GM19395 (cell line): Measurements from ENCODE around the gene NKIRAS1.

Source experiments
- ATAC-seq: cut with Tn5 transposase; IDR thresholded peaks from one replicate; pipeline ENCODE4 v1.9.1; 2021; ENCODE audit warnings: mild to moderate bottlenecking, moderate library complexity; ENCODE audit not compliant: unreplicated experiment

Gene NKIRAS1

DNA sequence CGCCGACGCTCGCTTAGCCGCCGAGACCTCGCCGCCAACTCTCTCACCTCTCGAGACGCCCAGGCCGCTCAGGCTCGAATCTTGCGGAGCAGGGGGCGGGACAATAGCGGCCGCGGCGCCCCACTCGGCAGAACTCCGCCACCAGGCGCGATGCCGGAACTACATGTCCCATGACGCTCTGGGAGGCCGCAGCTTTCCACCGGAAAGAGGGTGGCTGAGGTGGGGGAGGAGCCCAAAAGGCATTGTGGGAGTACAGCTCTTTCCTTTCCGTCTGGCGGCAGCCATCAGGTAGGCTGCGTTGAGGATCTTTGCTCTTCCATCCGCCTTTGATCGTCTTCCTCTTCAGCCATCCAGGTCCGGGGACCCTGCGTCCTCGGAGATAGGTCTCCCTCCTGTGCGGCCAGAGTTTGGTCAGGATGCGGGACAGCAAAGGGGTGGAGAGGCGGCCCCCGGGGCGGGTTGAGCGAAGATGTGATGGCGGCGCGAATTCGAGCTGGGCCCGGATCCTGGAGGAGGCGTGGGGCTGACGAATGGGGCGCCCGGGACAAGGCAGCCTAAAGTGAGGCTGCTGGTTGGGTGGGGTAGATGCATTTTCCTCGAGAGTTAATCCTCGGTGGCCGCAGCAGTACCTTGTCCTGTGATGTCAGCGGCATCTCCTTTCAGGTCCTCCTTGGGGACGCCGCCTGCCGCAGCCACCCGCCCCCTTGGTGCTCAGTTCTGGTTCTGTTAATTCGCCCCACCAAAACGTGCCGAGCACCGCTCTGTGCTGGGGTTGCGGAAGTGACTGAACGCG, at the start of gene NKIRAS1, which contains the start of gene RPL15:
Gene NKIRAS1 (minus strand): TSS at position 105 of the 793 bp plus-strand sequence. CDS start 6,086 bp downstream, outside the sequence.
Gene RPL15 (plus strand): TSS at position 247 of the 793 bp plus-strand sequence. CDS start 728 bp downstream, outside the sequence.
- ATAC-seq, result peak; percentile 91

DNA sequence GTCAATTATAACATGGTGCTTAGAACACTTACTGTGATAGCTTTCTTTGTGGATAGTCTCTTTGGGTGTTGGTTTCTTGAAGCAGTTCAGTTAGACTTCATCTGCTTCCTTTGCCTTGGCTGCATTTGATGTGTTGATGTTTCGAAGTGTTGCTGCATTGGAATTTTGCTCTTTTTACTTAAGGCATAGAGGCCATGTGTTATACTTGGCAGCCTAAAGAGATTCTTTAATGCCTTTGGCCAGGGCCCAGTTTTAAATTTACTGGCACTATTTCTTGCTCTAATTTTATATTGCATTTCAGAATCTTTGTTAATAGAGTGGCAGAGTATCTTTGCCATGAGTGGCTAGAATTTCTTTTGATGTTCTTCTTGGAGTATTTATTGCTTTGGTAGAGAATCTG, 49.5 kb upstream of the NKIRAS1 start:
- no peak for ATAC-seq

DNA sequence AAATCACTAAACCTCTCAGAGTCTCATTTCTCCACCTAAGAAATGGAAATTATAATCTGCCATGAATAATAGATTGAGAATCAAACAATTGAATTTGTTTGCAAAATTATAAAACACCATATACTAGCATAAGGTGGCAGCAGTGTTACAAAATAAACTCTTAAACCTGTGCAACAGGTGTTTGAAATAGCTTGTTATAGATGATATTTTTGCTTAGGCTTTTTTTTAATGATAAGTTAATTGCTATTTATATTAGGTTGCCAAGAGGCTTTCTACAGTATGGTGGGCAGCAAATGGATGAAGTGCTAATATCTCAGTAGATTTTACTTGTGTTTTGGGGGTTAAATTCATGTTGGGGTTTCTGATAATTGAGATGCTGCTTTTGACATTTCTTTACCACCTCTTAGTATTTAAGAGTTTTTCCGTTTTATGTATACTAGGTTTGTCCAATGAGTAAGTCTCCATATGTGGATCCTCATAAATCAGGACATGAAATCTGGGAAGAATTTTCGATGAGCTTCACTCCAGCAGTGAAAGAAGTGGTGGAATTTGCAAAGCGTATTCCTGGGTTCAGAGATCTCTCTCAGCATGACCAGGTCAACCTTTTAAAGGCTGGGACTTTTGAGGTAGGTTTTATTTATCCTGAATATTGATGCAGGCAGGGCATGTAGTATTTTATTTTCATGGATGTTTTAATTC, 47.9 kb upstream of the NKIRAS1 start:
- ATAC-seq, result no peak

DNA sequence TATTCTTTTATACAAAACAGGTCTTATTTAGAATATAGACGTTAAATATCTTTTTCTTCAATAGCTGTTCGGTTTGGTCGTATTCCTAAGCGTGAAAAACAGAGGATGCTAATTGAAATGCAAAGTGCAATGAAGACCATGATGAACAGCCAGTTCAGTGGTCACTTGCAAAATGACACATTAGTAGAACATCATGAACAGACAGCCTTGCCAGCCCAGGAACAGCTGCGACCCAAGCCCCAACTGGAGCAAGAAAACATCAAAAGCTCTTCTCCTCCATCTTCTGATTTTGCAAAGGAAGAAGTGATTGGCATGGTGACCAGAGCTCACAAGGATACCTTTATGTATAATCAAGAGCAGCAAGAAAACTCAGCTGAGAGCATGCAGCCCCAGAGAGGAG, 45.1 kb upstream of the NKIRAS1 start:
- ATAC-seq, result no peak

DNA sequence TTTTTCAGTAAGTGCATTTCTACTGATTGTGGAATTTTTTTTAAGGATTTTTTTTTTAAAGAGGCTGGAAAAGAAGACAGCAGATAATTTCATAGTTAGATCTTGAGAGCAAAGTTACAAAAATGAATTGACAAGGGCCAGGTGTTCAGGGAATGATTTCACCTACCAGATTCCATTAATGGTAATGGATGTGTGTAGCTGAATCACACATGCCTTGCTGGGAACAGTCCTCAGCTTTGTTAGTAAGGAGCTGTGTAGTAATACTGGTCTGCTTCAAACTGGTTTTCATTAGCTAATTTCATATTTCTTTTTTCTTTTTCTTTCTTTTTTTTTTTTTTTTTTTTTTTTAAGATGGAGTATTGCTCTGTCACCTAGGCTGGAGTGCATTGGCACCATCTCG, 44.3 kb upstream of the NKIRAS1 start:
- ATAC-seq, result no peak

DNA sequence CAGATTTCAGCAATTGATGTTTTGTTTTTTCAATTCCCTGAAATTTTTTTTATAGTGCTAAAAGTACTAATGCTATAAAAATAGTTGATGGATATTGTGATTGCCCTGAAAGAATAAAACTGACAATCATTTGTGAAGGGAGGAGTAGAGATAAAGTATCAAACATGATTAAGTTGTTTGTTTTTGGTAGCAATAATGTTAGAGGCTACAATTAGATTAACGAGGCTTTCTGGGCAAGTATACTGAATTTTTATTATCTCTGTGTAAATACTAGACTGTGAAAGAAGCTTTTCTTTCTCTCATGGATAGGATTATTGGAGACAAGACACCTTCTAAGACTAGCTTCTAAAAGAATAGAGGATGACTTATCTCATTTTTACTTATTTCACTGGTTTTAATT, 43.9 kb upstream of the NKIRAS1 start:
- no peak for ATAC-seq

DNA sequence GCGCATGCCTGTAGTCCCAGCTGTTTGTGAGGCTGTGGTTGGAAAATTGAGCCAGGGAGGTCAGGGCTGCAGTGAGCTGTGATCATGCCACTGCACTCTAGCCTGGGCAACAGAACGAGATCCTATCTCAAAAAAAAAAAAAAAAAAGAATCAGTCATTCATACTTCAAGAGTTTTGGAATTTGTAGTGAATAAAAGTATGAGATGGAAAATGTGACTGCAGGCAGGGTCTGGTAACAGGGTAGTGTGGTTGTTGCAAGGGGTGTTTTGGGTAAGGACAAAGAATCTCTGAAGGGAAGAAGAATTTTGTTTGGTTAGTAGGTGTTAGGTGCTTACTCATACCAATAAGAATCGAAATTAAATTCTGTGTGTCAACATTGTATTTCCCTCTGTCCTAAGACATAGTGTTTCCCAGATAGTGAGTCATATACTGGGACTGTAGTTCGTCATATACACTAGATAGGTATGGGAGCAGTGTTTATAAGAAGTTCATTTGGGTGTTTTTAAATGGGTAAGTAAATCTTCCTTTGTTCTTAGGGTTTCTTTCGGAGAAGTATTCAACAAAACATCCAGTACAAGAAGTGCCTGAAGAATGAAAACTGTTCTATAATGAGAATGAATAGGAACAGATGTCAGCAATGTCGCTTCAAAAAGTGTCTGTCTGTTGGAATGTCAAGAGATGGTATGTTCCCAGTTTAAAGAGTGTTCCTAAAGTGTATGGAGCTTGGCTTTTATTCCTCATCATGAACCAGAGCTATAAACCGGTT, 42.5 kb upstream of the NKIRAS1 start:
- ATAC-seq, result no peak

DNA sequence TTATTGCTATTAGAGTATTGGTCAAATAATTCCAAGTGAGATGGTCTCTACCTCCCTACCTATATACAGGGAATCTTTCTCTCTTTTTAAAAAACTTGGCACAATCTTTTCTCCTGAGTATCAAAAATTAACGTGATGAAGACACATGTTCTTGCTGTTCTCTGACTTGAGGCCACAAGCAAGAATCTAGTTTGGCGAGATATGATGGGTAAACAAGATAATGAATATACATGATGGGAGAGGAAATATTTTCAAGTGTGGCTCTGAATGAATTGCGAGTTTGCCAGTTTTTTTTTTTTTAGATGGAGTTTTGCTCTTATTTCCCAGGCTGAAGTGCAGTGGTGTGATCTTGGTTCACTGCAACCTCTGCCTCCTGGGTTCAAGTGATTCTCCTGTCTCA, 39.9 kb upstream of the NKIRAS1 start:
- ATAC-seq, result no peak

DNA sequence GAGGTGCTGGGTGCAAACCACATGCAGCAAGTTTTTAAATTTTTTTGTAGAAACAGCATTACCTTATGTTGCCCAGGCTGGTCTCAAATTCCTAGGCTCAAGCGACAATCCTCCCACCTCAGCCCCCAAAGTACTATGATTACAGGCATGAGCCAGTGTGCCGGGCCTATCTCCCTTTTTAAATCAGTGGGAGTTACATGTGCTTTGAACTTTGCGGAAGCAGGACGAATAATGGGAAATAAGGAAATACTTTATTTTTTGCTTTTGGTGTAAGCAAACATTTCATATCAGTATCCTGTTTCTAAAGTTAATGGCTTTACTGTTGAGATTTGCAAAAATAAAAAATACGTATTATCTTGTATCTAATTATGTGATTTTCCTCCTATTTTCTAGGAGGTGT, 37.4 kb upstream of the NKIRAS1 start:
- no peak for ATAC-seq

DNA sequence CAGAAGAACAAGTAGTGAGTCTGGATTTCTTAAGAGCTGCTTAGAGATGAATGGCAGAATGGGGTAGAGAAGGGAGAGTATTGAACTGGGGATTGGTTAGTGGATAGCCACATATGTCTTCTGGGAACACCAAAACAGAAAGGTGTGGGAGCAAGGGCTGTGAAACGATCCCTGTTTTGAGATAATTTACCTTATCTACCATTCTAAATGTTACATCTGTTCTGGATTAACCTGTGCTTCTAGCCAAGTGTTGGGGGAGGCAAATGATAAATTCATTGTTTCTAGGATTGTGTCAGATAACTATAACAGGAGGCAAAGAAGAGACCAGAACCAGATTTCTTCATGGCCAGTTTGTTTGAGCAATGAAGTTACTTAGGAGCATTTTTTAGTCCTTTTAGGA, 36.7 kb upstream of the NKIRAS1 start:
- no peak for ATAC-seq

DNA sequence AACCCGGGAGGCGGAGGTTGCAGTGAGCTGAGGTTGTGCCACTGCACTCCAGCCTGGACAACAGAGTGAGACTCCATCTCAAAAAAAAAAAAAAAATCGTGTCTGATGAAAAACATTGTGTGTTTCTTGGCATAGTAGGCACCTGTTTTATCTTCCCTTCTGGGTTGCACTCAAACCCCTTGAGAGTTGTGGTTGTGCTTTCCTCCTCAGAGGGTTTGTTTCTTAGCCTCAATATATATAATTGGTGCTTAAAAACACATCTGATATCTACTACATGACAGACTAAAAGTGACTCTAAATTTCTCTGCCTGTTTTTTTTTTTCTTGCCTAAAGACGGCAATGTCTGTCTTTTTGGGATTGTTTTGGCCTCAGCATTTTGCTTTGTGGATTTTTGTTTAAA, 35.9 kb upstream of the NKIRAS1 start:
- peak; percentile 39 for ATAC-seq

DNA sequence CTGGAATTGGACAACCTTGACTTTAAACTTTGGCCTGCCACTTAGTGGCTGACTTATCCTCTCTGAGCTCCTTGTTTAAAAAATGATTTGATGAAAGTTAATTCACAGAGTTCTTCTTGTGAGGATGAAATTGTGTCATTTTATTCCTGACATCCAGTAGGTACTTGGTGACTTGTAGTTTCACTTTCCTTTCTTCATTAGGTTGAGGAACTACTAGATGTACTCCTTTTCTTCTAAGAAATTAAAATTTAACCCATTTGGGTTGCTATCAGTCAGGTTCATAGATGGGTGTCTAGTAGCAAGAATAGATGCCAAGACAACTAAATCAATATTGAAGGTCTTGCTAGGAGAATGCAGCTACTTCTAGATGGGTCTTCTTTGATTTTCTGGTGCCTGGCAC, 33.5 kb upstream of the NKIRAS1 start:
- ATAC-seq, result peak; percentile 40

DNA sequence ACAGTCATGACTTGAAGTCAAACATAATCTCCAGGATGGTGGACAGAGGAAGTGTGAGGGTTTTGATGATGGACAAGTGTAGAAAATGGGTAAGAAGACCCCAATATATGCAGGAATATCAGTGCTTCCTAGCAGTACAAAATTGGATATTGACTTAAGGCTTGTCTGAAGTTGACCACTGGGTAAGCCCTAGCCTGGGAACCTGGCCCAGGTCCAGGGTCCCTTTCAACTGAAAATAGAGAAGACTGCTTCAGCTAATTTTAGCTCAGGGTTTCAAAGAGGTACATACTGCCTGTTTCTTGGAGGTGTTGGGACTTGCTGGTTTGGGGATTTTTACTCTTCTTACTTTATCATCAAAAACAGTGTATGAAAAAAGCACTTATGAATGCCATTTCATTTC, 33.0 kb upstream of the NKIRAS1 start:
- peak; percentile 31 for ATAC-seq

DNA sequence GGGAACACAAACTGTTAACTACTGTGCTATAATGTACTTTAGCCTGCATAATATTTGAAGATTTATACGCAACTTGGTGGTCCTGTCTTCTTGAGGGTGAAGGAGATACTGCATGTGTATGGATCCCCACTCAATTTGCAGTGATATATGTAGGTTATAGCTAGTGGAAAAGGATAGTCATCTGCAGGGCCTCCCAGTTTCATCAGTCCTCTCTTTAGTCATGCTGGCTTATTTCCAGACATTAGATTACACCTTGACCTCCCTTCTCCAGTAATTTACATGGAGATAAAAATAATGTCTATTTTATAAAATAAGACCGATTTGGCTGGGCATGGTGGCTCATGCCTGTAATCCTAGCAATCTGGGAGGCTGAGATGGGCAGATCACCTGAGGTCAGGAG, 32.0 kb upstream of the NKIRAS1 start:
- no peak for ATAC-seq

DNA sequence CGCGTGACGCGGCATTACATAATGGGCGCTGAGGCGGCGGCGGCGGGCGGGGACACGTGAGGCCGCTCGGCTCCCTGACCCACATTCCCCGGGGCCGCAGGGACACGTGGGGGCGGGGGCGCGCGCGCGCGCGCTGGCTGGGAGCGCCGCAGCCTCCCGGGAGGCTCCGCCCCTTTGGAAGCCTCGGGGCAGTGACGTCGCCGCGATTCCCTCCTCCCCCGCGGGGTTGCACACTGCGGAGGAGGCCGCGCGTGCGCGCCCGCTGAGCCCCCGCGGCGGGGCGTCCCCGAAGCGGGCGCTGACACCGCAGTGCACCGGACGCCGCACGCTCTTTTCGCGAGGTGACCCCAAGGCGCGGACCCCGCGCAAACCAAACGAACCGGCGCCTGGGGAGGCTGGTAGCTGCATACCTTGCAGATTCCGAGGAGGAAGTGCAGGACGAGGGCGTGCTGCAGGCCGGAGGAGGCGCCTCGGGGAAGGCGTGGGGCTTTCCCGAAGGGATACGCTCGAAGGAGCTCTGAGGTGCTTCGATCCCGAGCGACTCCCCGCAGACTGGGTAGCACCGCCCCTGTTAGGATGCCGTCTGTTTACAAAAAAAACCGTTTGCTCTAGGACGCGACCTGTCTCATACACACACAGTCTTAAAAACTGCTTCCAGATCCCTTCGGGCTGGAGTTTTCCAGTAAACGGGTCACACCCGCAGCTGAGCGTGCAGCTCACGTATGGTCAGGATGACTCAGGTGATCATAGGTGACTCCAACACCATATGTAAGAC, 29.3 kb upstream of the NKIRAS1 start:
- peak; percentile 76 for ATAC-seq

DNA sequence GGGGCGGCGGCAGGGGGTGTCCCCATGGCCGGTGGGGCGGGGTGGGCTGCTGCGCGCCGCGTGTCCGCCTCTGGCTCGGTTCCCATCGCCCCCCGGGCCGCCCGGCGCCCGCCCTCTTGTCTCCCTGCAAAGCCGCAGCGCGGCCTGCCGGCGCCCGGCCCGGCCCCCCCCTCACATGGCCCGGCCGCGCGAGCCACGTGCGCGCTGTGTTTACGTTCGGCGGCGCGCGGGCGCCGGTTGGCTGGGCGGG, 28.8 kb upstream of the NKIRAS1 start:
- ATAC-seq, result no peak

DNA sequence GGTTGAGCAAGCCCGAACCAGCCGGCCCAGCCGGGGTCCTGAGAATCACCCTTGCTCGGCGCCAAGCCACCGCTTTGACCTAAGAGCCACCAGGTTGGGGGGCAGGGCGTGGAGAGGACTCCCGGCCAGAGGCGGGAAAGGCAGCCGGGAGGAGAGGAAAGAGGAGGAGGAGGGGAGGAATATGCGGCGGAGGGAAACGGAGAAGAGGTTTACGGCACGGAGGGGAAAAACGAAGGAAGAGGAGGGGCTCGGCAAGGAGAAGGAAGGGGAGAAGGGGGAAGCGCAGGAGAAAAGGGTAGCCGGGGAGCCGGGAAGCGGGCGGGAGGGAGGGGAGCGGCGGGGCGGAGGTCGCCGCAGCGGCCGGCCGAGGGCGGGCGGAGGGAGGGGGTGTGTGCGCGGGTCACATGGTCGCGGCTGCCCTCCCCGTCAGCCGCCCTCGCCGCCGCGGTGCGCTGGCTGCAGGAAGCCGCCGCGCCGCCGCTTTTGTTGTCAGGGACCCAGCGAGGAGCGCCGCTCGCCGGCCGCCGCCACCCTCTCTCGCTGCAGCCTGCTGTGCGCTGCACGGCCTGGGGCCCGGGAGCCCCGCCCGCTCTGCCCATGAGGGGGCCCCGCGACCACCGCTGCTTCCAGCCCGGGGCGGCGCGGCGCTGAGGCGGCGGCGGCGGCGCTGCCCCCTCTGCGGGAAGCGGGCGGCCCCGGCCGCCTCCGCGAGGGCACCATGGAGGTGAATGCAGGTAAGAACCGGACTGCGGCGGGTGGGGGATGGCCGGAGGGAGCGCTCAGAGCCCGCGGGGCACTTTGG, 28.3 kb upstream of the NKIRAS1 start, which contains the start of gene NR1D2:
Gene NR1D2 (plus strand): TSS at position 426 of the 802 bp plus-strand sequence. CDS start 293 bp downstream, at position 719.
- peak; percentile 52 for ATAC-seq

DNA sequence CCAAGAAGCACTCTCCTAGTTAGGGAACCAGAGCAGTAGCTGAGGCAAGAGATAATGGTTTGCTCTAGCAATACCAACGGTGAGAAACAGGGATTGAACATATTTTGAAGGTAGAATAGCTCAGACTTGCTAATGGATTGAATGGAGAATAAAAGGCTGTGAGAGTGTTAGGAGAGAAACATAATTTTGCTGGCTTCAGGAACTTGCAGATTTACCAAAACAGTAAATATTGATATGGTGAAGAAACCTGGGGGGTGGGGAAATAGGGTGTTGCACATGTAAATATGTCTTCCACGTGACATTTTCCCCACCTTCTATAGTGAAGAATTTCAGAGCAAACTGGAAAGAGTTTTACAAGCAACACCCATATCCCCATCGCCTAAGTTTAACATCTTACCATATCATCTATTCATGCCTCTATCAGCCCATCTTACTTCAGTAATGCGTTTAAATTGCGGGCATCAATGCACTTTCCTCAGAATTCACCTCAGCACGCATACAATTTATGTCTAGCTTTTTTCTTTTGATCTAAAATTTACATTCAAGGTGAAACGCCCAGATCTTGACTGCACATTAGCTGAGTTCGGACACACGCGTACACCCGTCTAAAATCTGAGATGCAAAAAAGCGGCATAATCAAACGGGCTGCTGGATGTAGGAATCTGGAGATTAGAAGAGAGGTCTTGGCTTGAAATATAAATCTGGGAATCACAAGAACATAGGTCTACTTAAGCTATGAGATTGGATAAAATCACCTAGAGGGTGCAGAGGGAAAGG, 27.4 kb upstream of the NKIRAS1 start:
- no peak for ATAC-seq

DNA sequence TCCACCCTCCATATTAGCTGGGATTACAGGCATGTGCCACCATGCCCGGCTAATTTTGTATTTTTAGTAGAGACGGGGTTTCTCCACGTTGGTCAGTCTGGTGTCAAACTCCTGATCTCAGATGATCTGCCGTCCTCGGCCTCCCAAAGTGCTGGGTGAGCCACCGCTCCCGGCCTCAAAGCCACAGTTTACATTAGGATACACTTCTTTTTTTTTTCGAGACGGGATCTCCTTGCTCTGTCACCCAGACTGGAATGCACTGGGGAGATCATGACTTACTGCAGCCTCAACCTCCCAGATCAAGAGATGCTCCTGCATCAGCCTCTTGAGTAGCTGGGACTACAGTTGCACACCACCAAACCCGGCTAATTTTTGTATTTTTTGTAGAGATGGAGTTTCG, 25.8 kb upstream of the NKIRAS1 start:
- ATAC-seq, result no peak
